Neural progenitor cell (in vitro differentiated cells): ENCODE data around the gene KIF2A. TPM values are rescaled to one million over a fixed set of nuclear protein-coding genes. Genes with fewer than 3 reads are reported as not detected.

Experiments
- DNase-seq: peaks from one replicate; pipeline ENCODE4 v3.0.0-alpha.2; 2016; ENCODE audit warnings: low spot score
- H2AFZ ChIP-seq: fragments of 200-600 bp; sonication (generic); replicated peaks from 2 replicates; pipeline ENCODE4 v1.6.1; 2016; ENCODE audit warnings: antibody characterized with exemption
- H3F3A ChIP-seq: fragments of 200-600 bp; sonication (generic); 2 replicates; pipeline ENCODE4 v1.6.1; 2016; ENCODE audit warnings: antibody characterized with exemption, low read depth
- H3K27ac ChIP-seq: fragments of 200-600 bp; sonication (generic); 2 replicates; pipeline ENCODE4 v1.5.1; 2016; ENCODE audit warnings: mild to moderate bottlenecking
- H3K27me3 ChIP-seq: fragments of 200-600 bp; sonication (generic); 2 replicates; pipeline ENCODE4 v1.6.1; 2016; ENCODE audit warnings: mild to moderate bottlenecking, moderate library complexity
- H3K36me3 ChIP-seq: fragments of 200-600 bp; sonication (generic); 2 replicates; pipeline ENCODE4 v1.5.1; 2016
- H3K4me1 ChIP-seq: fragments of 200-600 bp; sonication (generic); 2 replicates; pipeline ENCODE4 v1.6.1; 2016; ENCODE audit warnings: mixed run types
- H3K4me2 ChIP-seq: fragments of 200-600 bp; sonication (generic); 2 replicates; pipeline ENCODE4 v1.6.1; 2016
- H3K4me3 ChIP-seq: fragments of 200-600 bp; sonication (generic); 2 replicates; pipeline ENCODE4 v1.5.1; 2016
- H3K79me2 ChIP-seq: fragments of 200-600 bp; sonication (generic); 2 replicates; pipeline ENCODE4 v1.6.1; 2016; ENCODE audit warnings: low read depth
- H3K9ac ChIP-seq: fragments of 200-600 bp; sonication (generic); 2 replicates; pipeline ENCODE4 v1.6.1; 2016
- H3K9me3 ChIP-seq: fragments of 200-600 bp; sonication (generic); 2 replicates; pipeline ENCODE4 v1.5.1; 2016; ENCODE audit warnings: low read depth
- H4K20me1 ChIP-seq: fragments of 200-600 bp; sonication (generic); 2 replicates; pipeline ENCODE4 v1.6.1; 2016; ENCODE audit warnings: low read depth
- H3K27ac Mint-ChIP-seq: 3 replicates; pipeline ENCODE4 v1.8.0; 2021; ENCODE audit warnings: mixed read lengths
- H3K27me3 Mint-ChIP-seq: 2 replicates; pipeline ENCODE4 v1.8.0; 2022; ENCODE audit warnings: low read depth, mild to moderate bottlenecking, inconsistent platforms, moderate library complexity, mixed read lengths; ENCODE audit not compliant: insufficient read depth
- H3K36me3 Mint-ChIP-seq: 3 replicates; pipeline ENCODE4 v1.8.0; 2021; ENCODE audit warnings: mixed read lengths
- H3K4me1 Mint-ChIP-seq: 3 replicates; pipeline ENCODE4 v1.8.0; 2021; ENCODE audit warnings: mixed read lengths
- H3K4me3 Mint-ChIP-seq: 3 replicates; pipeline ENCODE4 v1.8.0; 2021; ENCODE audit warnings: mild to moderate bottlenecking, moderate library complexity, mixed read lengths
- H3K9me3 Mint-ChIP-seq: 3 replicates; pipeline ENCODE4 v1.8.0; 2020; ENCODE audit warnings: mixed read lengths
- EZH2 ChIP-seq: fragments of 200-600 bp; sonication (generic); IDR thresholded peaks from 2 replicates; pipeline ENCODE4 v1.6.1; 2017; ENCODE audit warnings: antibody characterized with exemption, mild to moderate bottlenecking, moderate library complexity
- EZH2phosphoT487 ChIP-seq: fragments of 200-600 bp; sonication (generic); IDR thresholded peaks from 2 replicates; pipeline ENCODE4 v1.6.1; 2017; ENCODE audit warnings: antibody characterized with exemption
- total RNA-seq: library from RNA; depleted of rRNA; stranded (reverse); fragments of >200 nt; gene quantifications from 2 replicates; pipeline ENCODE4 v1.2.3, GENCODE V29; 2015; ENCODE audit warnings: low replicate concordance
- TF ChIP-seq, protein P1 (sequence below): fragments of 200-600 bp; sonication (generic); IDR thresholded peaks from 2 replicates; pipeline ENCODE4 v1.5.1; 2017; ENCODE audit warnings: antibody characterized with exemption, mild to moderate bottlenecking

KIF2A gene
- total RNA-seq, 1 donor from 2014 or later = 114 TPM

DNA sequence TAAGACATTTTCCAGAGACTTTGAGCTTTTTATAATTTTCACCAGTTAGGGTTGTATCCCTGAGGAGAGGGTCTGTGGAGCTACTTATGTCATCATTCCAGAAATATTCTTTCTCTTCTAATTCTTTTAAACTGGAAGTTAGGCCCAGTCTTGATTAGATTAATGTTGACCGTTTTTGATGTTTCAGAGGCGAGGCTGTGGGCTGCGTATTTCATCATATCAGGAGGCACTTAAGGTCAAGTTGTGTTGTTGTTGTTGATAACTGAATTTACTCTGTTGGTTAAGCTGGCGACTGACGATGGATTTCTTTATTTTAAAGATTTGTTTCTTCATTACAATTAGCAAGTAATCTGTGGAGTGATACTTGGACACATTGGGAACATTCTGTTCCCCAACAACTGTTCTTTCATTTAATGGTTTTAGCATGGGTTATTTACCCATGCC, 126.6 kb downstream of the KIF2A start:
- Histone ChIP-seq H3K4me1 (no peaks in the 10 kb centered on the region), H3K27me3 (no peaks in the 10 kb centered on the region), H3K9ac (no peak overlapping the region), H3K79me2 (peaks cover 97% of the 10 kb centered on the region), H4K20me1 (peaks cover 11% of the 10 kb centered on the region), H3K4me2 (no peak overlapping the region), H3K4me3 (no peak overlapping the region), H3K27ac (no peak overlapping the region), H3F3A (no peaks in the 10 kb centered on the region), H3K36me3 (no peaks in the 10 kb centered on the region), H3K9me3 (no peaks in the 10 kb centered on the region), H2AFZ (no peak overlapping the region)
- no peaks in the 10 kb centered on the region for H3K4me1 Mint-ChIP-seq
- H3K27me3 Mint-ChIP-seq = no peaks in the 10 kb centered on the region
- TF ChIP-seq, protein P1, sequence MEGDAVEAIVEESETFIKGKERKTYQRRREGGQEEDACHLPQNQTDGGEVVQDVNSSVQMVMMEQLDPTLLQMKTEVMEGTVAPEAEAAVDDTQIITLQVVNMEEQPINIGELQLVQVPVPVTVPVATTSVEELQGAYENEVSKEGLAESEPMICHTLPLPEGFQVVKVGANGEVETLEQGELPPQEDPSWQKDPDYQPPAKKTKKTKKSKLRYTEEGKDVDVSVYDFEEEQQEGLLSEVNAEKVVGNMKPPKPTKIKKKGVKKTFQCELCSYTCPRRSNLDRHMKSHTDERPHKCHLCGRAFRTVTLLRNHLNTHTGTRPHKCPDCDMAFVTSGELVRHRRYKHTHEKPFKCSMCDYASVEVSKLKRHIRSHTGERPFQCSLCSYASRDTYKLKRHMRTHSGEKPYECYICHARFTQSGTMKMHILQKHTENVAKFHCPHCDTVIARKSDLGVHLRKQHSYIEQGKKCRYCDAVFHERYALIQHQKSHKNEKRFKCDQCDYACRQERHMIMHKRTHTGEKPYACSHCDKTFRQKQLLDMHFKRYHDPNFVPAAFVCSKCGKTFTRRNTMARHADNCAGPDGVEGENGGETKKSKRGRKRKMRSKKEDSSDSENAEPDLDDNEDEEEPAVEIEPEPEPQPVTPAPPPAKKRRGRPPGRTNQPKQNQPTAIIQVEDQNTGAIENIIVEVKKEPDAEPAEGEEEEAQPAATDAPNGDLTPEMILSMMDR = no peak
- TF ChIP-seq EZH2phosphoT487 = no peak
- no peak for TF ChIP-seq EZH2
- H3K27ac Mint-ChIP-seq = no peak overlapping the region
- DNase-seq = no peak
- H3K36me3 Mint-ChIP-seq = no peaks in the 10 kb centered on the region
- H3K4me3 Mint-ChIP-seq = no peak overlapping the region
- H3K9me3 Mint-ChIP-seq = no peaks in the 10 kb centered on the region

Other genes with a start within 250 kb of the KIF2A start
- gene DIMT1, start 97.7 kb downstream of the KIF2A start, total RNA-seq = 24.0 and 43.2 TPM in 2 replicates
- gene IPO11, start 106.6 kb downstream of the KIF2A start, total RNA-seq = 48.2 and 66.9 TPM in 2 replicates